ENCODE measurements around the gene TSC2.
A peak's percentile ranks its signal among the peaks of the same experiment; 100 is the strongest.

TSC2 gene

GRCh38 chr16:2083876-2084780 is 36.3 kb downstream of the TSC2 start:
- DNase-seq, result no peak

DNA sequence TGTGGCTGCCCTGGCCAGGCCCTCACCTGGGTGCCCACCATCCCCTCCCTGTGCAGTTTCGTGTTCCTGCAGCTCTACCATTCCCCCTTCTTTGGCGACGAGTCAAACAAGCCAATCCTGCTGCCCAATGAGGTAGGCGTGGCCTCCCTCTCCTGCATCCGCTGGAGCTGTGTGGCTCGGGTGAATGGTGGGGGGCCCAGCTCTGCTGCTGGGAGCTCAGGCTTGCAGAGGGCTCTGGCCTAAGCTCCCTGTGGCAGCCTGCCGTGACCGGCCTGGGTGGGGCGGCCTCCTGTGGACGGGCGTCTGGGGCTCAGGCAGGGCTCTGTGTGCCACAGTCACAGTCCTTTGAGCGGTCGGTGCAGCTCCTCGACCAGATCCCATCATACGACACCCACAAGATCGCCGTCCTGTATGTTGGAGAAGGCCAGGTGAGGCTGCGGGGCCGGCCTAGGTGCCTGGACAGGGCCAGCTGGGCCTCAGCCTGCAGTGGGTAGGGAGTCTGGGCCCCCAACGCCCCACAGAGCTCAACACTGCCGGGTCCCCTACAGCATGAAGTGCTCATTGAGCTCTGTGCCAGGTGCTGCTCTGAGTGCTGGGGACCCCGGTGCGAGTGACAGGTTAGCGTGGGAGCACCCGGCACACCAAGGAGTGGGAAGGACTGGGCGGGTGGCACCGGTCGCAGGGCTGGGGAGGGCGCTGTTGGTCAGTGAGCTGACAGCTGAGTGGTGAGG is 37.3 kb downstream of the TSC2 start:
- DNase-seq, result no peak

- DNase-seq, result no peak
Measured at GRCh38 chr16:2085669-2086068, 37.9 kb downstream of the TSC2 start.

GRCh38 chr16:2086106-2086742 is 38.4 kb downstream of the TSC2 start:
- DNase-seq, result no peak

DNA sequence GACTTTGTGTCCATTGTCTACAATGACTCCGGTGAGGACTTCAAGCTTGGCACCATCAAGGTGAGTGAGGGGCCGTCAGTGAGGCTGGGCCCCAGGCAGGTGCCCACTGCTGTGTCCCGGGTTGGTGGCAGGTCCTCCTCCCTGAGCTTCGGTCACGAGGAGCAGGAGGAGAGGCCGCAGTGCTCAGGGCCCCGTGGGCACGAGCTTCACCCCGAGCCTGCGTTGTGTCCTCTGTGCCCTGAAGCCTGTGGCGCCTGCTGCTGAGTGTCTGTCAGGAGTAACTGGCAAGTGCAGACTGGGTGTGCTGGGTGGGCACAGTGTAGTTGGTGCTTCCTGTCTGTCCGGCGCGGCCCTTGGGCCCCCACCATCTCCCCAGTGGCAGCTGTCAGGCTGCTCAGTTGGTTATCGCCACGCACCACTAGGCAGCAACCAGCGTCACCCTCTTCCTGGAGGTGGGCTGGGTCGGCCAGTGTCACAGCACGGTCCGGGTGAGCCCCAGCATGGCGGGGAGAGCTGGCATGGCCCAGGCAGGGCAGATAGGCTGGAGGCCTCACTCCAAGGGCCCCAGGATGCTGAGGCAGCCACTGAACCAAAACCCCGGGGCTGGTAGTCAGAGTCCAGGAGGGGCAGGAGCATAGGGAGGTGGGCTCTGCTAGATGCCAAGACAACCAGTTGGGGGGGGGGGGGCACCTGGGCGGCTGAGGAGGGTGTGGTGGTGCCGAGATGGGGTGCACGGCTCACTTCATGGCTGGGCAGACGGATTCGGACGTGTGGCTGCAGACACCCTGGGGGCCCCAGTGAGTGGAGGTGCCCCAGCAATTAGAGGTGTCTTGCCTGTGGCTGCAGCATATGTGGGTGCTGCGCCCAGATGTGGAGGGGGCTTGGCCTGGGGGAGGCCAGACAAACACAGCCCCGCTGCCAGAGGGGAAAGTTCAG is 39.3 kb downstream of the TSC2 start:
- no peak for DNase-seq

DNA sequence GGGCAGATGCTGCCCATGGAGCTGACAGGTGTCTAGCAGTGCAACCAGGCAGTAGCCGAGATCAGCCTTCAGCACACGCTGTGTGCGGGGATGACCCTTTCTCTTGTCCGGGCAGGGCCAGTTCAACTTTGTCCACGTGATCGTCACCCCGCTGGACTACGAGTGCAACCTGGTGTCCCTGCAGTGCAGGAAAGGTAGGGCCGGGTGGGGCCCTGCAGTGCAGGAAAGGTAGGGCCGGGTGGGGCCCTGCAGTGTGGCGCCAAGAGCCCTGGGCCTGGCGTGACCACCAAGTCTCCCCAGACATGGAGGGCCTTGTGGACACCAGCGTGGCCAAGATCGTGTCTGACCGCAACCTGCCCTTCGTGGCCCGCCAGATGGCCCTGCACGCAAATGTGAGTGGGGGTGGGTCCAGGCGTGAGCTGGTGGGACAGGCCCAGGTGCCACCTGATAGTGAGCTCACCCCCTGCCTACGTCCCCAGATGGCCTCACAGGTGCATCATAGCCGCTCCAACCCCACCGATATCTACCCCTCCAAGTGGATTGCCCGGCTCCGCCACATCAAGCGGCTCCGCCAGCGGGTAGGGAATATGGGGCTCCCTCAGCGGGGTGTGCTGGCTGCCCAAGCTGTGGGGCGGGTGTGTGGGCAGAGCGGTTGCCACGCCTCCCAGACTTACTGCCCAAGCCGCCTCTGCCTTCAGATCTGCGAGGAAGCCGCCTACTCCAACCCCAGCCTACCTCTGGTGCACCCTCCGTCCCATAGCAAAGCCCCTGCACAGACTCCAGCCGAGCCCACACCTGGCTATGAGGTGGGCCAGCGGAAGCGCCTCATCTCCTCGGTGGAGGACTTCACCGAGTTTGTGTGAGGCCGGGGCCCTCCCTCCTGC is 40.2 kb downstream of the TSC2 start:
- DNase-seq, result no peak

DNA sequence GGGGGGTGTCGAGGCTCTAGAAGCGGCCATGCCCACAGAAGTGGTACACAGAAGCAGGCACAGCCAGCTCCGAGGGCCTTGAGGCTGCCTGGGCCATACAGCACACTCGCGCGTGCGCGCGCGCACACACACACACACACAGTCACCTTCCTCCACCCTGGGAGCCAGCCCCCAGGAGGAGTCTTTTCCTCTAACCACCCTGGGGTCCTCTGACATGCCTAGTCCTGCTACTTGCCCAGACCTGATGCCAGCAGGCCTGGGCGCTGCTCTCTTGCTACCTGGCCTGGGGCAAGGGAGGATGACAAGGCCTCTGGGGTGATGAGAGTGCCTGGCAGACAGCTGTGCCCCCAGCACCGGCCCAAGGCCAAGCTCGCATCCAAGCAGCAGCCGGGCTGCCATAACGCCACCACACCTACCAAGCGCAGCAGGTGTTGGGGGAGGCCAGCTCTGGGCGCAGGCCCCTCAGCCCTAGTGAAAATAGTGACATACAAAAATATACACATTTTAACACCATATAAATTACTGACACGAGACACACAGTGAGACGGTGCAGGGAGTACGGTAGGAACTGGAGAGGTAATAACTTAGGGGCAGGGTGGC is 41.1 kb downstream of the TSC2 start:
- no peak for DNase-seq

DNA sequence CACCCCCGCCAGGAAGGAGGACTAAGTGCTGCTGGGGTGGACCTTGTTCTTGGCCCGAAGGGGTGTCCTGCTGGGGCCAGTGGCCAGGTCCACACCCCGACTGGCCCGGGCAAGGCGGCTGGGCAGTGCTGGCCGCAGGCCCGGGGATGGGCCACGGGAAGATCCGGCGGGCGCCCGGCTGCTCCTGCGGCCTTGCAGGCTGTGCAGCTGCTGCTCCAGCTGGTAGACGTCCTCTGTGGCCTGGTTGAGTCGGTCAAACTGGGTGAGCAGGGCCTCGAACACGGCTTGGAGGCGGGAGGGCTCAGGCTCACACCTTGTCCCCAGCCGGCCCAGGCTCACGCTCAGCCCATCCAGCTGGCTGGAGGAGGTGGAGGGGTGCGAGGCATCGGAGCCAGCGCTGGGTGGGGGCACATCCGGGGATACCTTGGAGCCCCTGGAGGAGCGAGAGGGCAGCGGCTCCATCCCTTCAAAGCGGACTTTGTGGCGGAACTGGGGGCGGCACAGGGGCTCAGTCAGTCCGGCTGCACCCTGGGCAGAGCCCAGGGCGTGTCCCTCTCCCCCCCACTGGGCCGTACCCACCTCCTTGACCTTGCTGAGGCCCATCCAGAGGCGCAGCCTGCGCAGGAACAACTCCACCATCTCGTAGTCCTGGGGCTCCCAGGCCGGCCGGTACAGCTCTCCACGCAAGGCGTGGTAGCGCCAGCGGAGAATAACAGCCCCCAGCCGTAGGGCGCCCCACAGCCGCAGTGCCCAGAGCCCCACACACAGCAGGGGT is 42.1 kb downstream of the TSC2 start:
- DNase-seq, result peak in 7 of 51 donors; percentile 11 to 29 (median 21)

- peak in 14 of 51 donors; percentile 12 to 49 (median 24) for DNase-seq
Measured at GRCh38 chr16:2090481-2090776, 42.6 kb downstream of the TSC2 start.

- peak in 10 of 51 donors; percentile 9 to 51 (median 28) for DNase-seq
Measured at GRCh38 chr16:2090777-2091546, 43.2 kb downstream of the TSC2 start.

- no peak for DNase-seq
Measured at GRCh38 chr16:2091547-2092255, 43.9 kb downstream of the TSC2 start.

- no peak for DNase-seq
Measured at GRCh38 chr16:2092256-2092620, 44.5 kb downstream of the TSC2 start.

DNA sequence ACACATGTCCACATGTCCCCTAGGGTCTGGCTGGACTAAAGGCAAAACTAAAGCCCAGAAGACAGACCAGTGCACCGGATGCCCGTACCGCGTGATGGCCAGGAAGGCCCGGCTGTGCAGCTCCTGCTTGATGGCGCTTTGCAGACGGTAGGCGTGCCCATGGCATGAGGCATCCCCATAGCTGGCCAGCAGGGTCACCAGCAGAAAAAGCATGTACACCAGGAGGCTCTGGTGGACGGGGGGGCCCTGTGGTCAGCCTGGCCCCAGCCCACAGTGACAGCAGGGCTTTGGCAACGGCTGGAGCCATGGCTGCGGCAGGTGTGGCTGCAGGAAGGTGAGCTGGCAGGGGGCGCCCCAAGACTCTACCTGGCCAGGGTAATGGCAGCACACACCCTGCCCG is 45.1 kb downstream of the TSC2 start:
- DNase-seq, result no peak

DNA sequence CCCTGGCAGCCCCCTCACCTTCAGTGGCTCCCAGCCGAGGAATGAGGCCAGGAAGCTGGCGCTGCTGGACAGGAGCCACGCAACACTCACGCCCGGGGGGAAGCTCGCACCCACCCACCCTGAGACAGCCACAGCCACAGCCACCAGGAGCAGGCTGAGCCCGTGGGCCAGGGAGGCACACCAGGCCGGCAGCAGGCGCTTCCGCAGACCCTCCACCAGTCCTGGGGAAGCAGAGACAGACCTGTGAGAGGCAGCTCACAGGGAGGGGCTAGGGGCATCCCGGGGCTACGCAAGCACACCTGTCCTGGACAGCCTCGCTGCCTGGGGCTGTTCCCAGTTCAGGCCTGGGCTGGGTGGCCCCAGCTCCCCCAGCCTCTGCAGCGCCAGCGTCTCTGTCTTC is 46.0 kb downstream of the TSC2 start:
- DNase-seq, result no peak

DNA sequence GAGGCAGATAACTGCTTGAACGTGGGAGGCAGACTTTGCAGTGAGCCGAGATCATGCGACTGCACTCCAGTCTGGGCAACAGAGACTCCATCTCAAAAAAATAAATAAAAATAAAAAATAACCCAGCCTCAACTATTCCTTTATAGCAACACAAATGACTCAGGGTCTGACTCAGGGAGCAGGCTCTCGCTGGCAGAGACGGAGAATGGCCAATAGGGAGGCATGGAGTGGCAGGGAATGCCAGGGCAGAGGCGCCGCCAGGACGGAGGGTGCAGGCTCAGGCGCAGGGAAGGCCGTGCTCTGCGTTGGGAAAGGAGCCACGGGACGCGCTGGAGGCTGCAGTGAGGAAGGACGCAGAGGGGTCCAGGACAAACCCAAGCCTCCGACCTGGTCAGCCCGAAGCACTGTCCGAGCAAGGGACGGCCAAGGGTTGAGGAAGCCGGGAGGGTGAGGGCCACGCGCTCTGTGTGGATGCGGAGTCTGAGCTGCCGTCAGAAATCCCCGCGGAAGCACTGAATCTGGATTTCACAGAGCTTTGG is 47.6 kb downstream of the TSC2 start:
- DNase-seq, result no peak

- DNase-seq, result no peak
Measured at GRCh38 chr16:2095918-2096582, 48.3 kb downstream of the TSC2 start.
